DMS153 treated with DMSO at 0.1 percent for 48 hours (cell line): Measurements from ENCODE around the gene COL28A1.
"Not testable (repeated sequence)": the region's sequence is repeated elsewhere in the genome, so short reads cannot be mapped to it uniquely, and the experiment has no call there.

Experiments used
- DNase-seq: peaks from one replicate; lab custom pipeline; 2025; ENCODE audit not compliant: unreplicated experiment; lab: John Stamatoyannopoulos, UW

COL28A1 gene

DNA sequence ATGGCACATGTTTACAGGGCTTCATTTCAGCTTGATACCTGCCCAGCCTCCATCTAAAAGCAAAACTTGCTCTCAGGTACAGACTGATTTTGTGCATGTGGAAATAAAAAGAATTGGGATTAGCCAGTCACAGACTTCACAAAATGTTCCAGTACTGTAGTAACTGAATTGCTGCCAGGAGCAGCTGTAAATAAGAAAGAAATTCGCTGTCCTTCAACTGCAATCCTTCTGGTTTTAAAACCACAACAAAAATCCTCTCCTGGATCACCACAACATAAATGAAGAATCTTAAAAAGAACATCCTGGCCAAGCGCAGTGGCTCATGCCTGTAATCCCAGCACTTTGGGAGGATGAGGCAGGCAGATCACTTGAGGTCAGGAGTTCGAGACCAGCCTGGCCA, 27.1 kb upstream of the COL28A1 start:
- DNase-seq = no peak

DNA sequence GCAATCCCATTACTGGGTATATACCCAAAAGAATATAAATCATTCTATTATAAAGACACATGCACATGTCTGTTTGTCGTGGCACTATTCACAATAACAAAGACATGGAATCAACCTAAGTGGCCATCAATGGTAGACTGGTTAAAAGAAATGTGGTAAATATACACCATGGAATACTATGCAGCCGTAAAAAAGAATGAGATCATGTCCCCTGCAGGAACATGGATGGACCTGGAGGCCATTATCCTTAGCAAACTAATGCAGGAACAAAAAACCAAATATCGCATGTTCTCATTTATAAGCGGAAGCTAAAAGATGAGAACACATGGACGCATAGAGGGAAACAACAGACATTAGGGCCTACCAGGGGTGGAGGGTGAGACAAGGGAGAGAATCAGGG, 25.9 kb upstream of the COL28A1 start:
- DNase-seq = not testable (repeated sequence)

DNA sequence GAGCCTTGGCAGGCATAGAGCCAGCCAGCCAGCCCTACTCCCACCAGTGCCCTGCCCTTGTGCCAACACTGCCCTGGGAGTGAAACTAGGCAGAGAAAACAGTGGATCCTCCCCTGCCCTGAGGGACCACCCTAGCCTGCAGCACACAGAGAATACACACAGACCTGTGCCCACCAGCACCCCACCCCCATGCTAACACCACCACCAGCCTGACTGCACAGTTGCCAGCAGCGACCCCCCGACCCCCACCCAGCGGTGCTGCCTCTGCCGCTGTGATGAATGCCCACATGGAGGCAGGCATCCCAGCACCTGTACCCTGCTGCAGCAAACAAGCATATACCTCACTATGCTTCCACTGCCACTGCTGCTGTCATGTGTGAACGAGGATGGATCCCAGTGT, 21.6 kb upstream of the COL28A1 start:
- DNase-seq = no peak

DNA sequence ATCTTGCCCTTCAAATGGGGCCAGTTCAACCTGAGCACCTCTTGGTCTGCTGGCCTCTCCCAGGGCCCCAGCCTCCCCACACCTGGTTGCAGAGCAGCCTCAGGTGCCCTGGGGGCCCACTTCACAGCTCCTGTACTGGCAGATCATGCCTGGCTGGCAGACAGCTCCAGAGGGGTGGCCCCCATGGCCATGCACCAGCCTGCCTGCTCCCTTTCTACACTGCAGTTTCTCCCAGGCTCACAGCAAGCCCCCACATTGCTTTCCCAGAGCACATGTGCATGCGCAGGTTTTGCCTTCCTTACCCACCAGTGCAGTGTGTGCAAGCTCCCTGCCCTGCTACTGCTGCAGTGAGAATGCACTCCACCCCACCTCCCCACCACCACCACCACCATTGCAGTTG, 21.2 kb upstream of the COL28A1 start:
- DNase-seq = no peak

DNA sequence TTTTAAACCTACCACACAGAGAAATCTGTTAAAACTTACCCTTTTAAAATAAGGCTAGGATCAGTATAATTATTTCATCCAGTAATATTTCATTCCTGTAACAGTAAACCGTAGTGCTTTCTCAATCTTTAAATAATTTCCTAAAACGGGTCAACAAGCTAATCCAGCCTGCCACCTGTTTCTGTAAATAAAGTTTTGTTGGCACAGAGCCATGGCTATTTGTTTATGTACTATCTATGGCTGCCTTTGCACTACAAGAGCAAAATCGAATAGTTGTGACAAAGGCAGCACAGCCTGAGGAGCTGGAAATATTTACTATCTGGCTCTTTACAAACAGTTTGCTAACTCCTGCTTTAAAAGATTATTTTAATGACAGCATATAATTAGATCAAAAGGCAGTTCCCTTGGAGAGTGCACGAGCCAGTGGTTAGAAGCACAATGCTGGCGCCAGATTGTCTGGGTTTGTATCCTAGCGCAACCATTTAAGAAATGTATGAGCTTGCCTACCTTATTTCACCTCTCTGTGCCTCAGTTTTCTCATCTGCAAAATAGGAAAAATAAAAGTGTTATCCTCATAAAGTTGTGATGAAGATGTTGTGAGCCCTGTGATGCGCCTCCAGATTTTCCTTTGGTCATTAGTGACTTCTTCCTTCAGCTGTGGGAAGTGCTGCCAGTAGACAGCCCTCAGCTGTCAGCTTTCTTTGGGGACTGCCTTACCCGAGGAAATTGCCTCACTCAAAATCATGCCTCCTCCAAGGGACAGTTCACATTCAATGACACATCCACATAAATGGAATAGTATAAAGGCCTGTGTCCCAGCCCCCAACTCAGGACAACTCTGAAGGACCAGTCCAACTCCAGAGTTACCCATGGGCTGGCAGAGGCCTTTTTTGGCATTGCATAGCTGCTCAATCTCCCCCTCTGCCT, 19.2 kb upstream of the COL28A1 start:
- DNase-seq = peak; percentile 90

DNA sequence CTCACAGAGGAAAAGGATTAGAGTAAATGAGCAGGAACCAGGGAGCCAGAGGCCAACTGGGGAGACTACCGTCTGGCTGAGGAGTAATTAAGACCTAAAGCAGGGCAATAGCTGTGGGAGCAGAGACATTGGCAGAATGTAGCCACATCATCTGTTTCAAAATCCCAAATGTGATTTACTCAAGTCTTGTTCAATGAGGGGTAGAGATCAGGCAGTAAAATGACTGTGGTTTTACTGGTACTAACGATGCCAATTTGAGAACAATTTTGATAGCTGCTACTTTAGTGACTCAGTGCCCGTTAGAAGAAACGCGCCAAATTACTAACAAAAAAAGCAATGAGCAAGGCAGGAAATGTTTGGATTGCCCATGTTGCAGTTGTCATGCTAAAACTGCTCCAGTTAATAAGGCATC, 18.4 kb upstream of the COL28A1 start:
- peak; percentile 62 for DNase-seq

DNA sequence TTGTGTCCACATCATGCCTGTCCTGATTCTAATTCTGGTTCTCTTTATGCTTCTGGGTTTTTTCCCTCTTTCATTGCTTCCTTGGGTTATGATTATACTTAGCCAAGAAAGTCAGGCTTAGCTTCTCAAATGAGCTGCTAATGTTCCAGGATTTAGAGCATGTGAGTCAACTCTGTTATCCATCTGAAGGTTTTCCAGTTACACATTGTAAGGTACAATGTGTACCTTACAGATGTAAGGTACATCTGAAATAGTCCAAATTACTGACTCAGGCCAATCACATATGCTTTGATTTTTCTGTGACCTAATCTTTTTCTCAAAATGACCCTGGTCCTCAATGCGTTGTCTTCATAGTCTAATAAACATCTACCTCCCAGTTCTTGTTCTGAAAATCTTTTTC, 17.7 kb upstream of the COL28A1 start:
- DNase-seq = no peak

DNA sequence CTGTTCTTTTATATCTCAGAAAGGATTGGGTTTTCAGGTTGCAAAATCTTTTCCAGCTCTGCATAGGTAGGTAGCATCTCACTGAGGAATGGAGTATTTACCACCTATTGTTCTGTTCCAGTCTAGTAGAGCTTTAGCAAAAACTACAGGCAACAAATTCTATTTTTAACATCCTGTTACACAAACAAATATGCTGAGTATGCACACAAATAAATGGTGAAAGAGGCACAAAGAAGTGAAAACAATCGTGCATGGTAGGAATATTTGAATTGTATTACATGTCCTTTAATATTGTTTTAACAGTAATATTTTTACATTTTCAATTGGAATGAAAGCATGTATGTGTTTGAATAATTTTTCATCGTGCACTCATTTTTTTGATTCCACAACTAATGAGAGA, 16.5 kb upstream of the COL28A1 start:
- DNase-seq = no peak

- no peak for DNase-seq
These were observed 15.0 kb upstream of the COL28A1 start for GRCh38 chr7:7550663-7551062.

GRCh38 chr7:7548407-7548806, 12.7 kb upstream of the COL28A1 start:
- DNase-seq = no peak

DNA sequence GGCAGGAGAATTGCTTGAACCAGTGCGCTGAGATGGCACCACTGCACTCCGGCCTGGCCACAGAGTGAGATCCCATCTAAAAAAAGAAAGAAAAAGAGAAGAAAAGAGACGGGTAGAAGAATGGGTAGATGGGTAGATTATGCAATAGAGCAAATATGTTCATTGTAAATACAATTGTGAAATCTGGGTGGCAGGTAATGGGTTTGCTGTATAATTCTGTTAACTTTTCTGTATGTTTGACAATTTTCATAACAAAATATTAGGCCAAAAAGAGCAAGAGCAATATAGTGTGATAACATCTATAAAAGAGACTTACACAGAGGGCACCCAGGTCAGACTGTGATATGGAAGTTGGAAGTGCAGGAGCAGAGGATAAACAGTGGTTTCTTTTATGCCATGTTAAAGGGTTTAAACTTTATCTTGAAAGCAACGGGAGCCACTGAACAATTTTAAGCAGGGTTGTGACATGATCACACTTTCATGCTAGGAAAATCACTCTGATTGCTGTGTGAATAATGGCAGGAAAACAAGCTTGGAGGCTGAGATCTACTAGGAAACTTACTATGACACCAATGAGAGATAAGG, 6.7 kb upstream of the COL28A1 start:
- DNase-seq = no peak

DNA sequence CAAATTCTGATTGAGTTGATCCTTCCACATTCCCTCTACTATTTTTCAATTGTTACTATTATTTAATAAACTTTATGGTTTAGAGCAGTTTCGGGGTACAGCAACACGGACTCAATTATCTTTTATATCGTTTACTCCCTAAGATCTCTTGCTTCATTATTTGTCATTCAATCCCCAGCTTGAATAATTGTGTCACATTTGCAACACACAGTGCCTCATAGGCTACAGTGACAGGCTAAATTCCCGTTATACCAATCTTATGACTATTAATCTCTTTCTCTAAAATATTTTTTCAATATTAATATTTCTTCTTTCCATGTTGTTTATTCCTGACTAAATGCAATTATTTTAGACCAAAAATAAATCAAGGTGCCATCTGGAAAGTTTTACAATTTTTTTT, 4.0 kb upstream of the COL28A1 start:
- no peak for DNase-seq

GRCh38 chr7:7539152-7539551, 3.5 kb upstream of the COL28A1 start:
- no peak for DNase-seq

- DNase-seq = no peak
These were observed 2.0 kb upstream of the COL28A1 start for GRCh38 chr7:7537711-7538110.

DNA sequence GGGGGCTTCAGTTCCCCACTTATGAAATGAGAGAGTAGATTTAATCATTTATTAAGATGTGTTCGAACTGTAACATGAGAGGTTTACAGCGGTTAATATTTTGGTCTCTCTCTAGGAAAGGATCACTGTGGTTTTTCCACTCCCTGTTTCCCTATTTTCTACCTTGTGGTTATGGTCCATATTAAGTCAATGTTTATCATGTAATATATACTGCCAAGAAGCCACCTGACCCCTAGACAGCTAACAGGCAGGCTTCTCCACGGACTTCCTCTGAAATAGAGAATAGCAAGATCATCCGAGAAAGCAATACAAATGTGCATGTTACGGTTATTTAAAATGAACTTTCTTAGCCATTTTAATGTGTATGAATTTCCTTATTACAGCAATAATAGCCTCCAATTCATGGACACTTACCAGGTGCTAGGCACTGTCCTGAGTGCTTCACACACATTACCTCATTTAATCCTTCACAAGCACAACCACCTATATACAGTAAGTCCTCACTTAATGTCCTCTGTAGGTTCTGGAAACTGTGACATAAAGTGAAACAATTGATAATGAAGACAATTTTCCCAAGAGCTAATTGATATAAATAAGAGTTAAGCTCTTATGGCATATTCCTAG, 835 bp upstream of the COL28A1 start:
- DNase-seq = no peak

GRCh38 chr7:7533831-7534430, 1.7 kb downstream of the COL28A1 start:
- no peak for DNase-seq

DNA sequence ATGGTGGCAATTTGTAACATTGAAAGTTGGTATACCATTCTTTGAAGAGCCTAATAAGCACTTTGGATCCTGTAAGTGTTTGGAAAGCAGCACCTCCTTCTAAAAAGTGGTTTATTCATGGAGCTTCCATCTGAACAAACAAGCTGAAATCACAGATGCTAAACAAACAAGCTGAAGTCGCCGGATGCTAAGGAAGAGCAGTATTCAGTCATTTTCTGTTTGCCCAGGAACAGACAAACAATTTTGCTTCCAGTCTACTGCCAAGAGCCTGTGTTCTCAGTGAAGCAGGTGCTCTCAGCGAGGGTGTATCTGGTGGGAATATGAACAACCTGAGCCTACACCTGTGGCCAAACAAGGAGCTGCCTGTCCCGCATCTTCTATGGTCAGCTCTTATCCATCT, 6.3 kb downstream of the COL28A1 start:
- DNase-seq = peak; percentile 88

DNA sequence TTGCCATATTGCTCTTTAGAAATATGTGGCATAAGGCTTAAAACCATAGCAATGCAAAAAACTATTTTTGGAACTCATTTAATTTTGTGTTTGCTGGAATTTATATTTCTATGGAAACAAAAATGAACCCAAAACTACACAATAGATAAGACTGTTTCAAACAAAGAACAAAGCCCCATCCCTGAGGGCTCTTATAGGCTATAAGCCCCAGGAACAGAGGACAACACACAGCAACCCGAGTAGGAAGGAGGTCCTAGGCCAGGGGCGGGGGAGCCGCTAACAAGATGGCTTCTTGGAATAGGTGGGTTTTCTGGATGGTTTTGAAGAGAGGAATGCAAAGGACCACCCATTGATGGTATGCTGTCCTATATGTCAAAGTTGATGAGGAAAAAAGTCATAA, 8.6 kb downstream of the COL28A1 start:
- no peak for DNase-seq

- DNase-seq = no peak
These were observed 9.7 kb downstream of the COL28A1 start for GRCh38 chr7:7526006-7526405.

- no peak for DNase-seq
These were observed 11.6 kb downstream of the COL28A1 start for GRCh38 chr7:7524121-7524520.

DNA sequence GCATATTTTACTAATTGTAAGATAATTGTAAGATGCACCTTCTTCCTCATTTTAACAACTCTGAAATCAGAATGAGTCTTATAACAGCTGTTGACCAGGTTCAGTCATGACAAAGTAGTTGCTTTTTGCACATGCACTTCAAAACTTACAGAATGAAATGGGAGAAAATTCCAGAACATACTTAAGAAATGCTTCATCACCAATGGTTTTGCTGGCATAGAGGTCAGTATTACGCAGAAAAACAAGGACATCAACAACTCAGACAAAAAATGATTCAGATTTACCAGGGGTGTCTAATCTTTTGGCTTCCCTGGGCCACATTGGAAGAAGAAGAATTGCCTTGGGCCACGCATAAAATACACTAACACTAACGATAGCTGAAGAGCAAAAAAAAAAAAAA, 13.3 kb downstream of the COL28A1 start:
- DNase-seq = no peak

- no peak for DNase-seq
These were observed 14.4 kb downstream of the COL28A1 start for GRCh38 chr7:7521259-7521658.
